H4 (cell line): ENCODE results near the gene TMEM150A. TPM values are rescaled to one million over a fixed set of nuclear protein-coding genes. Genes with fewer than 3 reads are reported as not detected.
"Not testable (repeated sequence)": the region's sequence is repeated elsewhere in the genome, so short reads cannot be mapped to it uniquely, and the experiment has no call there.

Experiments
- DNase-seq: peaks from one replicate; pipeline ENCODE4 v3.0.0-alpha.2; 2015; ENCODE audit warnings: low spot score
- total RNA-seq: library from RNA; depleted of rRNA; stranded (reverse); fragments of >200 nt; shearing (Covaris generic); gene quantifications from 2 replicates; pipeline ENCODE4 v1.2.3, GENCODE V29; 2014

TMEM150A gene
- total RNA-seq, 1 experiment from 2014 or later, result 10.2 TPM

- no peak for DNase-seq
These were observed 7.7 kb downstream of the TMEM150A start for GRCh38 chr2:85594715-85595300.

GRCh38 chr2:85593023-85593422 is 9.5 kb downstream of the TMEM150A start:
- DNase-seq, result no peak

- DNase-seq, result not testable (repeated sequence)
These were observed 10.2 kb downstream of the TMEM150A start for GRCh38 chr2:85592299-85592698.

- DNase-seq, result no peak
These were observed 10.9 kb downstream of the TMEM150A start for GRCh38 chr2:85591563-85591962.

- DNase-seq, result no peak
These were observed 11.5 kb downstream of the TMEM150A start for GRCh38 chr2:85590950-85591349.

GRCh38 chr2:85589982-85590791 is 12.3 kb downstream of the TMEM150A start:
- DNase-seq, result peak; percentile 36

- no peak for DNase-seq
These were observed 13.3 kb downstream of the TMEM150A start for GRCh38 chr2:85589181-85589580.

GRCh38 chr2:85588645-85589044 is 13.9 kb downstream of the TMEM150A start:
- DNase-seq, result no peak

- DNase-seq, result no peak
These were observed 14.3 kb downstream of the TMEM150A start for GRCh38 chr2:85588236-85588635.

- DNase-seq, result peak; percentile 74
These were observed 16.8 kb downstream of the TMEM150A start for GRCh38 chr2:85585781-85586105.

GRCh38 chr2:85584857-85585780 is 17.4 kb downstream of the TMEM150A start:
- peak; percentile 83 for DNase-seq

- no peak for DNase-seq
These were observed 18.1 kb downstream of the TMEM150A start, which contains the start of gene VAMP5 for GRCh38 chr2:85584354-85584856. Gene VAMP5, plus strand, starts transcription at chr2:85584431. Its CDS starts 60 bp downstream, at chr2:85584491.

GRCh38 chr2:85583667-85584353 is 18.7 kb downstream of the TMEM150A start:
- no peak for DNase-seq

GRCh38 chr2:85582492-85582891 is 20.0 kb downstream of the TMEM150A start:
- no peak for DNase-seq

- no peak for DNase-seq
These were observed 22.3 kb downstream of the TMEM150A start for GRCh38 chr2:85580206-85580605.

- DNase-seq, result no peak
These were observed 23.1 kb downstream of the TMEM150A start for GRCh38 chr2:85579266-85579935.

GRCh38 chr2:85578243-85579180 is 24.0 kb downstream of the TMEM150A start:
- no peak for DNase-seq

- DNase-seq, result no peak
These were observed 24.9 kb downstream of the TMEM150A start, which contains the start of gene VAMP8 for GRCh38 chr2:85577386-85578242. Gene VAMP8, plus strand, starts transcription at chr2:85577586. Its CDS starts 61 bp downstream, at chr2:85577647.

- DNase-seq, result no peak
These were observed 25.5 kb downstream of the TMEM150A start for GRCh38 chr2:85577063-85577385.
